Thymus (tissue), 11 donors: ENCODE measurements around the gene C1orf167. TPM values are rescaled to one million over a fixed set of nuclear protein-coding genes. Genes with fewer than 3 reads are reported as not detected.

Experiments
- DNase-seq, 9 donors: peaks; one replicate each; pipeline ENCODE4 v3.0.0-alpha.2; 2013; ENCODE audit warnings: low spot score in 9 of 9, low read depth in 6 of 9, missing footprints in 1 of 9
- H3K27ac ChIP-seq, 2 donors: one replicate each; pipeline ENCODE4 v1.5.1; 2013; ENCODE audit warnings: control low read depth in 1 of 2, low read depth in 1 of 2, low read length in 1 of 2, mild to moderate bottlenecking in 1 of 2, moderate library complexity in 1 of 2
- H3K27me3 ChIP-seq, 2 donors: one replicate each; pipeline ENCODE4 v1.5.1; 2013; ENCODE audit warnings: low read length in 1 of 2; ENCODE audit not compliant: control insufficient read depth in 2 of 2, insufficient read depth in 1 of 2
- H3K36me3 ChIP-seq, 2 donors: one replicate each; pipeline ENCODE4 v1.5.1; 2013; ENCODE audit warnings: low read length in 1 of 2, mild to moderate bottlenecking in 1 of 2, moderate library complexity in 1 of 2; ENCODE audit not compliant: control insufficient read depth in 2 of 2, insufficient read depth in 2 of 2
- H3K4me1 ChIP-seq, 2 donors: one replicate each; pipeline ENCODE4 v1.5.1; 2013; ENCODE audit warnings: low read length in 2 of 2; ENCODE audit not compliant: control insufficient read depth in 2 of 2, insufficient read depth in 2 of 2
- H3K4me3 ChIP-seq, 2 donors: one replicate each; pipeline ENCODE4 v1.5.1; 2013; ENCODE audit warnings: low read length in 2 of 2, control low read depth in 1 of 2, mild to moderate bottlenecking in 1 of 2
- H3K9me3 ChIP-seq, 2 donors: one replicate each; pipeline ENCODE4 v1.5.1; 2013; ENCODE audit warnings: low read length in 1 of 2, mild to moderate bottlenecking in 1 of 2; ENCODE audit not compliant: control insufficient read depth in 2 of 2, insufficient read depth in 1 of 2
- WGBS: extraction: QIAGEN DNeasy Blood & Tissue Kit; methylation state at CpG from one replicate; pipeline ENCODE4 v1.1.7; 2013; 5-methylcytosine and 5-hydroxymethylcytosine counted together
- polyA plus RNA-seq: library from polyadenylated mRNA; stranded (reverse); fragments of 200-250 nt; gene quantifications from one replicate; pipeline ENCODE4 v1.2.3, GENCODE V29; 2013
- total RNA-seq: library from RNA; stranded (reverse); fragments of 120-200 nt; gene quantifications from one replicate; pipeline ENCODE4 v1.2.4, GENCODE V29; 2013
- donor health status: healthy.

The C1orf167 gene
- total and polyA plus RNA-seq, 2 donors, result 0.14 to 1.5 TPM

DNA sequence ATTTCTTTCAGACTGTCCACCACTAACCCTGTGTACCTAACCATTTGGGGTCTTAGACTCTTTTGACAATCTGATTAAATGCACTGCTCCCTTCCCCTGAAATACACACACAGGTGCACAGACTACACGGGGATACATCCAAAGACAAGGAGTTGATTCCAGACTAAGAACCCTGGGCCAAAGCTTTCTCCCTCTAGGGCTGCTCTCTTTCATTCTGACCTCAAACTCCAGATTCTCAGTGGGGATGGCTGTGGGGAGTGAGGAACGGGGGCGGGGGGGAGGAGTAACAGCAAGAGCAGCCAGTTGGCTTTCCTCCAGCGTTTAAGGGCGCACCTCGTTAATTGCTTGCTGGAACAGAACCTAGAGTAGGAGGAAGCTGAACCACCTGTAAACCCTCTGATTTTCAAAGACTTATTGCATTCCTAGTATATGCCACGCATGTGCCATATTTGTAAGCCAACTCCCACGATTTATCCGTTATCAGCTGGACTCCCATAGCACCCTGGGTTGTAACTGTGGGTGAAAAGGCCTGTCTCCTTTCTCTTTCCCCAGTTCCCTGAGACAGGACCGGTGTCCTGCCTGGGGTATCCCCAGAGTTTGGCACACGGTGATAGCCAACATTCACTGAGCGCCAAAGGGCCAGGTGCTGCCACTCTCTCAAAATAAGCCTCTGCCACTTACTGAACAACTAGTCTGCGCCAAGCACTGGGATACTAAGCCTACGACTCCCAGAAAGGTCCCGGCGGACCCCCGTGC lies 42.9 kb downstream of the C1orf167 start:
- DNase-seq, result peak in 1 of 9 donors; percentile 23
- WGBS, result 16% methylated on average over 17 of the region's 17 CpGs
- Histone ChIP-seq H3K27ac (peak overlapping the region; percentile 83 to 94), H3K27me3 (no peaks in the 10 kb centered on the region), H3K9me3 (no peaks in the 10 kb centered on the region), H3K36me3 (peaks cover 16 to 32% of the 10 kb centered on the region in 2 donors), H3K4me1 (peaks cover 28 to 42% of the 10 kb centered on the region in 2 donors), H3K4me3 (peak overlapping the region; percentile 66 to 69)

- WGBS, result under 1% methylated on average over 72 of the region's 72 CpGs
- Histone ChIP-seq H3K4me3 (peak within 1 kb of the TSS; percentile 66 to 69), H3K27me3 (no peaks in the 10 kb centered on the region), H3K36me3 (peaks cover 7 to 30% of the 10 kb centered on the region in 2 donors), H3K9me3 (no peaks in the 10 kb centered on the region), H3K27ac (peak within 1 kb of the TSS; percentile 91 to 94), H3K4me1 (peaks cover 28 to 42% of the 10 kb centered on the region in 2 donors)
- DNase-seq, result peak; percentile 89 to 99 (median 95)
These were observed 43.7 kb downstream of the C1orf167 start, which contains the start of the genes CLCN6 and MTHFR for GRCh38 chr1:11805422-11806306. Gene CLCN6 (plus strand): TSS chr1:11806191. CDS start chr1:11806263, 72 bp downstream. Gene MTHFR (minus strand): TSS chr1:11805964. CDS start chr1:11803116, 2,848 bp downstream.

GRCh38 chr1:11806307-11806936 lies 44.4 kb downstream of the C1orf167 start:
- Histone ChIP-seq H3K4me3 (peak overlapping the region; percentile 66 to 69), H3K9me3 (no peaks in the 10 kb centered on the region), H3K36me3 (peaks cover 3 to 26% of the 10 kb centered on the region in 2 donors), H3K27ac (peak overlapping the region; percentile 91 to 94), H3K27me3 (no peaks in the 10 kb centered on the region), H3K4me1 (peaks cover 28 to 42% of the 10 kb centered on the region in 2 donors)
- peak in 1 of 9 donors; percentile 31 for DNase-seq
- WGBS, result 2% methylated on average over 20 of the region's 20 CpGs

- WGBS, result 71% methylated on average over 2 of the region's 2 CpGs
- Histone ChIP-seq H3K4me1 (peaks cover 28 to 42% of the 10 kb centered on the region in 2 donors), H3K27me3 (no peaks in the 10 kb centered on the region), H3K27ac (peak overlapping the region in 1 of 2 donors; percentile 91), H3K4me3 (no peak overlapping the region), H3K9me3 (no peaks in the 10 kb centered on the region), H3K36me3 (peaks cover 10 to 23% of the 10 kb centered on the region in 2 donors)
- no peak for DNase-seq
These were observed 45.1 kb downstream of the C1orf167 start for GRCh38 chr1:11807133-11807532.

DNA sequence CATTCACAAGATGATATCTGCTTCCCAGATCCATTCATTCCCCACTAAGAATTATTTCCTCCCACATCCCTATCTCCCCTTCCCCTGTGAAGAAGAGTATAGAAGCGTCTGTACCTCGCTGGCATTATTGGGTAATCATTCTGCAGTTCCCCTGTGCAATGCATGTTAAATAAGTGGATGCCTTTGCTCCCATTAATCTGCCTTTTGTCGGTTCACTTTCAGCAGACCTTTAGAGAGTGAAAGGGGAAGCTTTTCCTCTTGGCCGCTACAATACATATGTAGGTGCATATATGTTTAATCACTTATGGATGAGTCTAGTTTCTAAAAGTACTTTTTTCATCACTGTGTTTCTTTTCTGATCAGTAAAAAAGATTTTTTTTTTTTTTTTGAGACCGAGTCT lies 51.0 kb downstream of the C1orf167 start:
- 93% methylated on average over 5 of the region's 5 CpGs for WGBS
- no peaks in the 10 kb centered on the region for H3K4me1 ChIP-seq

GRCh38 chr1:11817192-11817591 lies 55.2 kb downstream of the C1orf167 start:
- H3K9me3 ChIP-seq, result no peaks in the 10 kb centered on the region
- no peaks in the 10 kb centered on the region for H3K4me1 ChIP-seq
- H3K27ac ChIP-seq, result no peak overlapping the region
- H3K27me3 ChIP-seq, result no peaks in the 10 kb centered on the region
- no peak for DNase-seq
- peaks cover 19 to 27% of the 10 kb centered on the region in 2 donors for H3K36me3 ChIP-seq
- no peak overlapping the region for H3K4me3 ChIP-seq
- 98% methylated on average over 12 of the region's 12 CpGs for WGBS

More for the DNA sequence above, 51.0 kb downstream of the C1orf167 start:
- Histone ChIP-seq H3K36me3 (peaks cover 23 to 33% of the 10 kb centered on the region in 2 donors), H3K27ac (no peak overlapping the region), H3K27me3 (no peaks in the 10 kb centered on the region), H3K9me3 (no peaks in the 10 kb centered on the region), H3K4me3 (no peak overlapping the region)
- no peak for DNase-seq

GRCh38 chr1:11822091-11822490 lies 60.1 kb downstream of the C1orf167 start:
- H3K9me3 ChIP-seq, result no peaks in the 10 kb centered on the region
- no peak overlapping the region for H3K27ac ChIP-seq
- no peak overlapping the region for H3K4me3 ChIP-seq
- H3K36me3 ChIP-seq, result peaks cover 32 to 37% of the 10 kb centered on the region in 2 donors
- DNase-seq, result no peak
- H3K4me1 ChIP-seq, result no peaks in the 10 kb centered on the region
- no peaks in the 10 kb centered on the region for H3K27me3 ChIP-seq
- 98% methylated on average over 3 of the region's 3 CpGs for WGBS

- H3K4me1 ChIP-seq, result no peaks in the 10 kb centered on the region
- H3K9me3 ChIP-seq, result no peaks in the 10 kb centered on the region
- no peaks in the 10 kb centered on the region for H3K27me3 ChIP-seq
- 98% methylated on average over 17 of the region's 17 CpGs for WGBS
- no peak for DNase-seq
- H3K36me3 ChIP-seq, result peaks cover 36 to 38% of the 10 kb centered on the region in 2 donors
- H3K27ac ChIP-seq, result no peak overlapping the region
- H3K4me3 ChIP-seq, result no peak overlapping the region
These were observed 61.6 kb downstream of the C1orf167 start for GRCh38 chr1:11823366-11824137.
